ENCODE measurements around the gene TLNRD1.
A peak's percentile ranks its signal among the peaks of the same experiment; 100 is the strongest.

Gene TLNRD1

GRCh38 chr15:80991421-80991820 is 9.3 kb upstream of the TLNRD1 start:
- no peak for DNase-seq (ENCODE audit: low spot score)
- in situ Hi-C loops (cut with MboI; ENCODE audit: low pct_unique_long_range_greater_than_20kb, low sequenced_read_pairs, unreplicated experiment), result loop anchor here (10.0 to 25.0 kb wide), 2 partner anchors 113 to 296 kb away; no protein-coding TSS in a partner anchor
- peak; percentile 5 for TF ChIP-seq CTCF (IDR thresholded peaks at IDR 0.05; ENCODE audit: extremely low read depth, insufficient read depth, missing control alignments)

- no peak for TF ChIP-seq CTCF (IDR thresholded peaks at IDR 0.05; ENCODE audit: extremely low read depth, insufficient read depth, missing control alignments)
- DNase-seq (ENCODE audit: low spot score), result no peak
- in situ Hi-C loops (cut with MboI; ENCODE audit: low pct_unique_long_range_greater_than_20kb, low sequenced_read_pairs, unreplicated experiment), result loop anchor here (10.0 to 25.0 kb wide), 2 partner anchors 113 to 295 kb away; no protein-coding TSS in a partner anchor
Measured at GRCh38 chr15:80992006-80992405, 8.7 kb upstream of the TLNRD1 start.

- in situ Hi-C loops (cut with MboI; ENCODE audit: low pct_unique_long_range_greater_than_20kb, low sequenced_read_pairs, unreplicated experiment), result loop anchor here (10.0 to 25.0 kb wide), 2 partner anchors 112 to 295 kb away; no protein-coding TSS in a partner anchor
- TF ChIP-seq CTCF (IDR thresholded peaks at IDR 0.05; ENCODE audit: extremely low read depth, insufficient read depth, missing control alignments), result no peak
- no peak for DNase-seq (ENCODE audit: low spot score)
Measured at GRCh38 chr15:80992441-80992840, 8.3 kb upstream of the TLNRD1 start.

GRCh38 chr15:80996247-80996646 is 4.5 kb upstream of the TLNRD1 start:
- no peak for DNase-seq (ENCODE audit: low spot score)
- TF ChIP-seq CTCF (IDR thresholded peaks at IDR 0.05; ENCODE audit: extremely low read depth, insufficient read depth, missing control alignments), result peak; percentile 66
- in situ Hi-C loops (cut with MboI; ENCODE audit: low pct_unique_long_range_greater_than_20kb, low sequenced_read_pairs, unreplicated experiment), result loop anchor here (10.0 to 25.0 kb wide), 2 partner anchors 109 to 291 kb away; no protein-coding TSS in a partner anchor

GRCh38 chr15:80997692-80998091 is 3.0 kb upstream of the TLNRD1 start:
- in situ Hi-C loops (cut with MboI; ENCODE audit: low pct_unique_long_range_greater_than_20kb, low sequenced_read_pairs, unreplicated experiment), result loop anchor here (10.0 to 25.0 kb wide), 2 partner anchors 107 to 290 kb away; no protein-coding TSS in a partner anchor
- TF ChIP-seq CTCF (IDR thresholded peaks at IDR 0.05; ENCODE audit: extremely low read depth, insufficient read depth, missing control alignments), result no peak
- DNase-seq (ENCODE audit: low spot score), result no peak

GRCh38 chr15:80998251-80998650 is 2.5 kb upstream of the TLNRD1 start:
- DNase-seq (ENCODE audit: low spot score), result no peak
- no peak for TF ChIP-seq CTCF (IDR thresholded peaks at IDR 0.05; ENCODE audit: extremely low read depth, insufficient read depth, missing control alignments)
- in situ Hi-C loops (cut with MboI; ENCODE audit: low pct_unique_long_range_greater_than_20kb, low sequenced_read_pairs, unreplicated experiment), result loop anchor here (10.0 to 25.0 kb wide), 2 partner anchors 107 to 289 kb away; no protein-coding TSS in a partner anchor

All from GM13977 (cell line).